Measurements from ENCODE around the gene ZNF835.
"Not testable (repeated sequence)": the region's sequence is repeated elsewhere in the genome, so short reads cannot be mapped to it uniquely, and the experiment has no call there.

ZNF835 gene

DNA sequence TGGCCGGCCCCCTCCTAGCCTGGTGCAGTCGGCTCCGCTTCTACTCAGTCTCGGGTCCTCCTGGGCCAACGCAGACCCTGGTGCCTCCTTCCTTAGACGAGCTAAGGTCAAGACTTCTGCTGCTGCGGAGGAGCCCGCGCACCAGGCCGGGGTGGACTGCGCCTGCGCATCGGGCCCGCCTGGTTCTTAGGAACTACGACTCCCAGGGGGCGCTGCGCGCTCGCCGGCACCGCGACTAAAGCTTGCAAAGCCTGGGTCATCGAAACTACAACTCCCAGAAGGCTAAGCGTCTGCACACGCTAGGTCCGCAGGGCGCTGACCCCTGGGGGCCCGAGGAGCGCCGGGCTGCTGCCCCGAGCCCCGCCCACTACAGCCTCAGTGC is at the start of gene ZNF835:
TSS of gene ZNF835 (minus strand) at position 145 of the 382 bp plus-strand sequence. CDS start 6,559 bp downstream, outside the sequence.
- peak; percentile 89 for DNase-seq

GRCh38 chr19:56720281-56720680 is 48.7 kb upstream of the ZNF835 start:
- no peak for DNase-seq

- no peak for DNase-seq
Observed at GRCh38 chr19:56718231-56718630, 46.7 kb upstream of the ZNF835 start.

- DNase-seq, result no peak
Observed at GRCh38 chr19:56712611-56713276, 41.2 kb upstream of the ZNF835 start.

GRCh38 chr19:56710437-56710836 is 38.9 kb upstream of the ZNF835 start:
- no peak for DNase-seq

GRCh38 chr19:56707821-56708220 is 36.3 kb upstream of the ZNF835 start:
- no peak for DNase-seq

GRCh38 chr19:56705939-56706338 is 34.4 kb upstream of the ZNF835 start:
- DNase-seq, result no peak

DNA sequence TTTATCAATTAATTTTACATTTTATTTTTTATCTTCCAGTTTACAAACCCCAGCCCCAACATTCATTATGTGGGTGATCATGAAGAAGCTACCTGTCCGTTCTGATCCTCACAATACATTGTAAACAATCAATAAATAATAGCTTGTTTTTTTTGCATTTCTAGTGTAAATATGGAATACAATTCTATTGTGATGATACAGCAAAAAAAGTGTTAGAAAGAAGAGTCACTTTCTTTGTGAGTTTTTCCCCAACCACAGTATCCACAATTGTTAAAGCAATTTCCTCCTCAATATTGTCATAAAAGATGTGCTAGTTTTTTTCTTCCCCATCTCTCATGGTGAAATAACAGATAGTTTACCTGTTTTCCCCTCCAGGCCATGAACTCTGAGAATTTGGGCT is 30.3 kb upstream of the ZNF835 start:
- DNase-seq, result no peak

GRCh38 chr19:56699552-56699951 is 28.0 kb upstream of the ZNF835 start:
- DNase-seq, result no peak

GRCh38 chr19:56692206-56692895 is 20.8 kb upstream of the ZNF835 start:
- no peak for DNase-seq

- no peak for DNase-seq
Observed at GRCh38 chr19:56690670-56691069, 19.1 kb upstream of the ZNF835 start.

DNA sequence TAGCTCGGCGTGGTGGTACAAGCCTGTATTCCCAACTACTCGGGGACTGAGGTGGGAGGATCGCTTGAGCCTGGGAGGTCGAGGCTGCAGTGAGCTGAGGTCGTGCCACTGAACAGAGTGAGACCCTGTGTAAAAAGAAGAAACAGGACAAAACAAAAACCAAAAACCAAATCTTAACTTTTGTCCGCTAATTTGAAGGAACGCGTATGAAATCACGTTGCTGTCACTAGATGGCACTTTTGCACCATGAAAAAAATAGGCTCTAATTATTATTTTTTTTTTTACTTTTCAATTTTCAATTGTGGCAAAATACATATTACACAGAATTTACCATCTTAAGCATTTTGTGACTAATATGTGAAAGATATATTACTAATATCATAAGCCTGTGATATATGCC is 17.6 kb upstream of the ZNF835 start:
- DNase-seq, result no peak

GRCh38 chr19:56687031-56687430 is 15.5 kb upstream of the ZNF835 start:
- DNase-seq, result no peak

DNA sequence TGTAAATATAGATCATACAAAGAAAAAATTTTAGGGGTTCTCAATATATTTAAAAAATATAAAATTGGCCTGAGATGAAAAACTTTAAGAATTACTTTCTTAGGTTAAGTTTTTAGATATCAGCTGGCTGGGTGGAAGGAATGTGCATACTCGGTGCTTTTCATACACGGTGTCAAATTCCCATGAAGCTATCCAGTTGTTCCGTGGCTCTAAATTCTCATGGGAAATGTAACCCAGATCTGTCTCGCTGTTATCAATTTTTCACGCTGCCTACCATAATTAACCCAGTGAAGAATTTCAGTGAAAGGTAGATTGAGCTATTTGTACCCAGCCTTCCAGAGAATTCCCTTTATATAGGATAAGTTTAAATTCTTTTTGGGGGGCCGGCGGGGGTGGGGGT is 11.6 kb upstream of the ZNF835 start:
- no peak for DNase-seq

DNA sequence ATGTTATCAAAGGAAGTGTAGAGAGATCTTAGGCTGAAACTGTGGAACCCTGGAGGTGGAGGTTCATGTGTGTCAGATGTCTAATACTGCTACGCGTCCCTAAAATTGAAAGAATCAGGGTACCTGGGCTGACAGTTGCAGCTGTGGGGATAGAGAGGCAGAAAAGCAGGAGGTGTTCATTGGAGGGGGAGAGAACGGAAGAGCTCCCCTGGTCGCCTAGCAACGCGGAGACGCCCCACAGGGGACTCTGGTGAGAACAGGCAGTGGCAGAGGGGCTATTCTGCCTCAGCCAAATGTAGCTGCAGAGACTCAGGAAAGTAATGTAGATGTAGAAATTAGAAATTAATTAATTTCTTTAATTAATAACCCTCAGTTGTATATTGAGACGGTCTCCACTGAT is 10.1 kb upstream of the ZNF835 start:
- DNase-seq, result no peak

GRCh38 chr19:56678205-56678604 is 6.6 kb upstream of the ZNF835 start:
- DNase-seq, result no peak

DNA sequence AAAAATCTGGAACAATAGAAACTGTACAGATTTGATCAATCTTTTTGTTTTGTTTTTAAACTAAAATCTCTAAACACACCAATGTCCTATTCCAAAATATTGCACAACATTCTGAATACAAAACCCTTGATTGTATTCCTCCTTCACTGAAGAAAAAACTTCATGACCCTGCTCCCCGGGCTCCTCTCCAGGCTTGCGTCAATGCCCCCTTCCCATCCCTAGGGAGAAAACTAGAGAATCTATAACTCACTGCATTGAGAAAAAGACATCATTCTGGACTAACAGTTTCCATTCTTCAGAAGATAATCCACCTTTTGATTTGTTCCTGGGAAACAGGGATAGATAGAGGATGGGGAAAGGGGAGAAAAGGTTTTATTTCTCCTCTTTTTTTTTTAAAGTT is 1.1 kb upstream of the ZNF835 start:
- DNase-seq, result not testable (repeated sequence)

GRCh38 chr19:56670961-56671612 is 470 bp downstream of the ZNF835 start:
- no peak for DNase-seq

- no peak for DNase-seq
Observed at GRCh38 chr19:56670401-56670960, 1.1 kb downstream of the ZNF835 start.

DNA sequence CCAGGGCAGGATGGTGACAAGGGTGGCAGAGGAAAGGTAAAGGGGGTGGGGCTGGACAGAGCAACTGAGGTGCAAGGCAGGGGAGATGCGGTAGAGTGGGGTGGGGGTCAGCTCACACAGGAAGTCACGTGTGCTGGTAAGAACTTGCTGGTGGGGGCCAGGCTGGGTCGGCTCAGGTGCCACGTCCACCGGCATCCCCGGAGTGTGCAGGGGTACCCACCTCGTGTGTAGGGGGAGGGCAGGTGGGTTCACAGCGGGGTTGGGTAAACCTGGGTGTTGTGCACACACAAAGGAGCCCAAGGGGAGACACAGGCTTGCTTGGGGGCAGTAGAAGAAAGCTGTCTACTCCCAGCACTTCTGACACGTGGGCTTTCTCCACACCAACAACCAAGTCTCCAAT is 2.9 kb downstream of the ZNF835 start:
- no peak for DNase-seq

DNA sequence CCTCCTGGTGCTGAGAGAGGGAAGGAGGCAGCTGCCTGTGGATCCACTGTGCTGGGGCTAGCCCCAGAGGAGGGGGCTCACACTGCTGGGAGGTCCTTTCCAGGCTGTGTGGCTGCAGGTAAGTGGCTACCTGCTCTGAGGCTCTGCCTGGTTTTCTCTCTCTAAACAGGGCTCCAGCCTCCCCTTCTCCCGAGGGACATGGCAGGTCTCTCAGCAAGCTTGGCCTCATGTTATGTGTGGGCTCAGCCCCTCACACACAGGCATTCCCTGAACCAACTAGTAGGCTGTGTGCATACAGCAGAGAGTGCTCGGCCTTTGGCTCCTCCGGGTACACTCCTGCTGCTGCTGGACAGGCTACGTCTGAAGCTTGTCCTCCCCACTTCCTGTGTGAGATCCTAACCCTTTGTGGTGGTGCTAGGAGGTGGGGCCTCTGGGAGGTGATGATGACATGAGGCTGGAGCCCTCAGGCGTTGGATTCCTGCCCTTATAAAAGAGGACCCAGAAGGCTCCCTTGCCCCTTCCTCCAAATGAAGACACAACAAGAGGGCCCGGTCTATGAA is 4.2 kb downstream of the ZNF835 start:
- DNase-seq, result no peak

DNA sequence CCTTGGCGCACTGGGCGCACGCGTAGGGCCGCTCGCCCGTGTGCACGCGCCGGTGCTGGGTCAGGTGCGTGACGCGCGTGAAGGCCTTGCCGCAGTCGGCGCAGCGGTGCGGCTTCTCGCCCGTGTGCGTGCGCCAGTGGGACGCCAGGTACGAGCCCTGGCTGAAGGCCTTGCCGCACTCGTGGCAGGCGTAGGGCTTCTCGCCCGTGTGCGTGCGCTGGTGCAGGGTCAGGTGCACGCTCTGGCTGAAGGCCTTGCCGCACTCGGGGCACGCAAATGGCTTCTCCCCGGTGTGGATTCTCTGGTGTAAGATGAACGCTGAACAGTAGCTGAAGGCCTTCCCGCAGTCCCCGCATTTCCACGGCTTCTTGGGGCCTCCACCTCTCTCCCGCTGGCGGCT is 7.0 kb downstream of the ZNF835 start:
- DNase-seq, result no peak

- no peak for DNase-seq
Observed at GRCh38 chr19:56663931-56664500, 7.5 kb downstream of the ZNF835 start.
